Heart right ventricle (tissue), 16 donors: Measurements from ENCODE around the gene LRIG1. TPM values are rescaled to one million over a fixed set of nuclear protein-coding genes. Genes with fewer than 3 reads are reported as not detected.

Source experiments
- ATAC-seq, 8 donors: fragments of 200-7000 bp; cut with Tn5 transposase; one replicate each; pipeline ENCODE4 v1.9.1; 2020; ENCODE audit warnings: mild to moderate bottlenecking in 8 of 8, moderate library complexity in 8 of 8, moderate number of reproducible peaks in 1 of 8
- DNase-seq, 2 donors: peaks; one replicate each; pipeline ENCODE4 v3.0.0-alpha.2; 2020
- H3K27ac ChIP-seq, 10 donors: fragments of 200-600 bp; sonication (generic) in 2 of 10; one replicate each; pipeline versions ENCODE4 v1.5.0 to v1.8.0; 2020 to 2022; ENCODE audit warnings: mild to moderate bottlenecking in 3 of 10
- H3K27me3 ChIP-seq, 7 donors: fragments of 200-600 bp; one replicate each; pipeline ENCODE4 v1.8.0; 2021 to 2022; ENCODE audit warnings: mild to moderate bottlenecking in 2 of 7
- H3K36me3 ChIP-seq, 9 donors: fragments of 200-600 bp; sonication (generic) in 1 of 9; one replicate each; pipeline versions ENCODE4 v1.5.0 to v1.8.0; 2020 to 2022; ENCODE audit warnings: mild to moderate bottlenecking in 2 of 9
- H3K4me1 ChIP-seq, 9 donors: fragments of 200-600 bp; sonication (generic) in 1 of 9; one replicate each; pipeline versions ENCODE4 v1.5.0 to v1.8.0; 2020 to 2022; ENCODE audit warnings: mild to moderate bottlenecking in 4 of 9
- H3K4me3 ChIP-seq, 10 donors: fragments of 200-600 bp; sonication (generic) in 2 of 10; one replicate each; pipeline versions ENCODE4 v1.5.0 to v1.8.0; 2020 to 2022; ENCODE audit warnings: mild to moderate bottlenecking in 7 of 10, moderate library complexity in 2 of 10
- H3K9me3 ChIP-seq, 11 donors: fragments of 200-600 bp in 10 of 11; sonication (generic) in 2 of 11; one replicate each; pipeline versions ENCODE4 v1.5.0 to v1.8.0; 2013 to 2022; ENCODE audit warnings: mild to moderate bottlenecking in 2 of 11, control low read depth in 1 of 11, moderate library complexity in 1 of 11
- WGBS, 2 donors: extraction: QIAGEN DNeasy Blood & Tissue Kit; methylation state at CpG; one replicate each; pipeline ENCODE4 v1.1.7; 2013; ENCODE audit warnings: inconsistent platforms in 1 of 2; 5-methylcytosine and 5-hydroxymethylcytosine counted together
- intact Hi-C, 10 donors: fragments of 100-400 bp; cut with DNase I; formaldehyde crosslinking; loops; one replicate each; pipeline versions ENCODE4 v1.11.1 to v1.14.2; 2022
- polyA plus RNA-seq, 2 donors: library from polyadenylated mRNA; stranded (reverse); fragments of 200-250 nt; gene quantifications; one replicate each; pipeline ENCODE4 v1.2.3, GENCODE V29; 2013
- total RNA-seq, 10 donors: library from RNA; stranded (reverse); fragmentation: NEBNext Ultra II Directional in 3 of 10; extraction: Animal tissue kit (Norgen Biotek cat#: 25700) in 3 of 10; gene quantifications; one replicate each; pipeline versions ENCODE4 v1.2.1 to v1.2.4, GENCODE V29; 2021 to 2023
- TF ChIP-seq, protein P1 (sequence below), 9 donors: fragments of 200-600 bp; sonication (generic) in 2 of 9; IDR thresholded peaks; one replicate each; pipeline versions ENCODE4 v1.5.0 to v1.8.0; 2021 to 2022; ENCODE audit warnings: antibody characterized with exemption in 9 of 9, mild to moderate bottlenecking in 5 of 9, moderate library complexity in 1 of 9
- donor health status: Arrhythmogenic right ventricular cardiomyopathy.
- donor health status: ischemic (EF 13 %, LVEDD 7.1; RV severe dilation, severe dysfunction).
- donor health status: healthy with polysubstance abuse.
- donor health status: DM: no; HTN: yes; CAD: no.
- donor health status: DM: no; HTN: no; CAD: no.
- donor health status: ischemic (EF 25% LVEDD 6.9; RV normal size, moderate dysfunction).
- donor health status: ischemic (EF 25% LVEDD 5.7; RV mildly dilated, moderate dysfunction).
- donor health status: healthy.
- donor health status: DM: yes; HTN: yes; CAD: no.
- donor health status: Ischemic cardiomyopathy.
- donor health status: ischemic (EF 35%, LVEDD 5.7; RV mildly dilated, moderate dysfunction).
- donor health status: nonischemic (EF 11% LVEDD 7.7; RV severe dilation, severe dysfunction).
- donor health status: DM: yes; HTN: yes; CAD: no.
- donor health status: PGD.
- donor health status: ischemic (EF 29% LVEDD 5.4; RV normal size, mild dysfunction).
- donor health status: nonischemic (EF 23%, LVEDD 6.1; RV moderate dilation, normal function).

LRIG1 gene
- total and polyA plus RNA-seq, 12 donors, result 23.8 to 109 (median 94.2) TPM

GRCh38 chr3:66534304-66534845 lies 33.6 kb upstream of the LRIG1 start:
- WGBS, 2 donors, result 81 to 82% methylated on average over 6 of the region's 6 CpGs
- no peak for DNase-seq
- Histone ChIP-seq H3K9me3 (no peaks in the 10 kb centered on the region), H3K27me3 (no peaks in the 10 kb centered on the region), H3K4me1 (no peaks in the 10 kb centered on the region), H3K27ac (no peak overlapping the region), H3K36me3 (no peaks in the 10 kb centered on the region), H3K4me3 (no peak overlapping the region)
- intact Hi-C loops, result no loop called here
- ATAC-seq, result no peak
- TF ChIP-seq, protein P1, sequence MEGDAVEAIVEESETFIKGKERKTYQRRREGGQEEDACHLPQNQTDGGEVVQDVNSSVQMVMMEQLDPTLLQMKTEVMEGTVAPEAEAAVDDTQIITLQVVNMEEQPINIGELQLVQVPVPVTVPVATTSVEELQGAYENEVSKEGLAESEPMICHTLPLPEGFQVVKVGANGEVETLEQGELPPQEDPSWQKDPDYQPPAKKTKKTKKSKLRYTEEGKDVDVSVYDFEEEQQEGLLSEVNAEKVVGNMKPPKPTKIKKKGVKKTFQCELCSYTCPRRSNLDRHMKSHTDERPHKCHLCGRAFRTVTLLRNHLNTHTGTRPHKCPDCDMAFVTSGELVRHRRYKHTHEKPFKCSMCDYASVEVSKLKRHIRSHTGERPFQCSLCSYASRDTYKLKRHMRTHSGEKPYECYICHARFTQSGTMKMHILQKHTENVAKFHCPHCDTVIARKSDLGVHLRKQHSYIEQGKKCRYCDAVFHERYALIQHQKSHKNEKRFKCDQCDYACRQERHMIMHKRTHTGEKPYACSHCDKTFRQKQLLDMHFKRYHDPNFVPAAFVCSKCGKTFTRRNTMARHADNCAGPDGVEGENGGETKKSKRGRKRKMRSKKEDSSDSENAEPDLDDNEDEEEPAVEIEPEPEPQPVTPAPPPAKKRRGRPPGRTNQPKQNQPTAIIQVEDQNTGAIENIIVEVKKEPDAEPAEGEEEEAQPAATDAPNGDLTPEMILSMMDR (IDR thresholded peaks at IDR 0.05), result no peak

GRCh38 chr3:66532613-66533012 lies 31.8 kb upstream of the LRIG1 start:
- 95 to 98% methylated on average over 1 of the region's 1 CpG for WGBS, 2 donors
- no peak overlapping the region for H3K4me3 ChIP-seq
- H3K27me3 ChIP-seq, result no peaks in the 10 kb centered on the region
- intact Hi-C loops, result no loop called here
- H3K4me1 ChIP-seq, result no peaks in the 10 kb centered on the region
- H3K9me3 ChIP-seq, result peaks cover 0 to 6% (median 0%) of the 10 kb centered on the region in 11 donors
- H3K36me3 ChIP-seq, result no peaks in the 10 kb centered on the region
- TF ChIP-seq, protein P1 (IDR thresholded peaks at IDR 0.05), result no peak
- ATAC-seq (no peak), DNase-seq (no peak)
- H3K27ac ChIP-seq, result no peak overlapping the region

- peaks cover 0 to 6% (median 0%) of the 10 kb centered on the region in 11 donors for H3K9me3 ChIP-seq
- no peaks in the 10 kb centered on the region for H3K27me3 ChIP-seq
- no peaks in the 10 kb centered on the region for H3K36me3 ChIP-seq
- intact Hi-C loops, result no loop called here
- no peak for DNase-seq
- no peaks in the 10 kb centered on the region for H3K4me1 ChIP-seq
- H3K27ac ChIP-seq, result no peak overlapping the region
- H3K4me3 ChIP-seq, result no peak overlapping the region
- ATAC-seq, result no peak
- TF ChIP-seq, protein P1 (IDR thresholded peaks at IDR 0.05), result no peak
- WGBS, 2 donors, result 84 to 92% methylated on average over 1 of the region's 1 CpG
Measured at GRCh38 chr3:66532160-66532587, 31.4 kb upstream of the LRIG1 start.

GRCh38 chr3:66531256-66531655 lies 30.4 kb upstream of the LRIG1 start:
- ATAC-seq (no peak), DNase-seq (no peak)
- Histone ChIP-seq H3K27ac (no peak overlapping the region), H3K4me1 (no peaks in the 10 kb centered on the region), H3K9me3 (peaks cover 0 to 6% (median 0%) of the 10 kb centered on the region in 11 donors), H3K36me3 (no peaks in the 10 kb centered on the region), H3K27me3 (no peaks in the 10 kb centered on the region), H3K4me3 (no peak overlapping the region)
- intact Hi-C loops, result no loop called here
- TF ChIP-seq, protein P1 (IDR thresholded peaks at IDR 0.05), result no peak
- 85 to 100% methylated on average over 1 of the region's 1 CpG for WGBS, 2 donors
